HEK293T (cell line): ENCODE measurements around the gene TLE2.

Experiments
- CTCF ChIA-PET: fragments of 350-600 bp; formaldehyde crosslinking; extraction: SDS; loops from one replicate; lab custom pipeline; 2021; ENCODE audit warnings: antibody characterized with exemption, inconsistent platforms; lab: Yijun Ruan, JAX
- POLR2A ChIA-PET: fragments of 350-600 bp; formaldehyde crosslinking; extraction: SDS; loops from one replicate; lab custom pipeline; 2020; ENCODE audit warnings: antibody characterized with exemption, inconsistent platforms; lab: Yijun Ruan, JAX
- DNase-seq: peaks from one replicate; pipeline ENCODE4 v3.0.0; 2012; ENCODE audit warnings: mixed read lengths; ENCODE audit errors: extremely low spot score
- ARNT ChIP-seq: fragments of 450-650 bp; IDR thresholded peaks from 2 replicates; pipeline ENCODE4 v1.6.1; 2017; ENCODE audit warnings: mild to moderate bottlenecking
- BHLHE40 ChIP-seq: fragments of 450-650 bp; IDR thresholded peaks from 2 replicates; pipeline ENCODE4 v1.6.1; 2016; ENCODE audit warnings: mild to moderate bottlenecking, moderate library complexity, borderline replicate concordance
- CTBP1 ChIP-seq: fragments of 450-650 bp; IDR thresholded peaks from 2 replicates; pipeline ENCODE4 v1.6.1; 2016; ENCODE audit warnings: borderline replicate concordance
- ELF4 ChIP-seq: fragments of 450-650 bp; IDR thresholded peaks from 2 replicates; pipeline ENCODE4 v1.6.1; 2017; ENCODE audit warnings: antibody characterized with exemption
- FOXA1 ChIP-seq: fragments of 450-650 bp; IDR thresholded peaks from 2 replicates; pipeline ENCODE4 v1.6.1; 2016; ENCODE audit warnings: mild to moderate bottlenecking
- FOXK2 ChIP-seq: fragments of 450-650 bp; IDR thresholded peaks from 2 replicates; pipeline ENCODE4 v1.6.1; 2016; ENCODE audit warnings: mild to moderate bottlenecking
- FOXM1 ChIP-seq: fragments of 450-650 bp; IDR thresholded peaks from 2 replicates; pipeline ENCODE4 v1.6.1; 2017; ENCODE audit warnings: mild to moderate bottlenecking, borderline replicate concordance
- HDGF ChIP-seq: fragments of 450-650 bp; IDR thresholded peaks from 2 replicates; pipeline ENCODE4 v1.6.1; 2017; ENCODE audit warnings: antibody characterized with exemption, borderline replicate concordance
- L3MBTL2 ChIP-seq: fragments of 450-650 bp; conservative IDR thresholded peaks from 2 replicates; pipeline ENCODE4 v1.6.1; 2016; ENCODE audit warnings: mild to moderate bottlenecking
- LEF1 ChIP-seq: fragments of 450-650 bp; IDR thresholded peaks from 2 replicates; pipeline ENCODE4 v1.6.1; 2017; ENCODE audit warnings: mild to moderate bottlenecking, borderline replicate concordance
- NFRKB ChIP-seq: fragments of 450-650 bp; IDR thresholded peaks from 2 replicates; pipeline ENCODE4 v1.6.1; 2016; ENCODE audit warnings: mild to moderate bottlenecking, moderate library complexity
- PKNOX1 ChIP-seq: fragments of 450-650 bp; IDR thresholded peaks from 2 replicates; pipeline ENCODE4 v1.6.1; 2016
- SP1 ChIP-seq: fragments of 450-650 bp; IDR thresholded peaks from 2 replicates; pipeline ENCODE4 v1.6.1; 2017
- SUZ12 ChIP-seq: fragments of 450-650 bp; IDR thresholded peaks from 2 replicates; pipeline ENCODE4 v1.6.1; 2016; ENCODE audit warnings: mild to moderate bottlenecking
- TARDBP ChIP-seq: fragments of 450-650 bp; IDR thresholded peaks from 2 replicates; pipeline ENCODE4 v1.6.1; 2016
- ZNF384 ChIP-seq: fragments of 450-650 bp; IDR thresholded peaks from 2 replicates; pipeline ENCODE4 v1.6.1; 2016

Gene TLE2

GRCh38 chr19:3005345-3005744 lies 23.7 kb downstream of the TLE2 start:
- ChIA-PET CTCF (no interaction called here), POLR2A (interaction anchor here (1.3 kb wide), 1 partner anchor 30 kb away, joined by 4 read pairs; no protein-coding TSS in a partner anchor)
- TF ChIP-seq PKNOX1 (no peak), ZNF384 (no peak), L3MBTL2 (no peak), TARDBP (no peak), FOXA1 (no peak), LEF1 (no peak), HDGF (no peak), ELF4 (no peak), BHLHE40 (no peak), SP1 (no peak), FOXM1 (no peak), FOXK2 (no peak), SUZ12 (no peak), NFRKB (no peak), ARNT (no peak), CTBP1 (no peak)
- no peak for DNase-seq

- ChIA-PET CTCF (no interaction called here), POLR2A (interaction anchor here (1.2 kb wide), 1 partner anchor 54 kb away, joined by 3 read pairs; no protein-coding TSS in a partner anchor)
- no peak for TF ChIP-seq TARDBP
- TF ChIP-seq HDGF = no peak
- TF ChIP-seq ARNT = no peak
- TF ChIP-seq L3MBTL2 = no peak
- TF ChIP-seq FOXA1 = no peak
- no peak for TF ChIP-seq LEF1
- TF ChIP-seq SP1 = no peak
- TF ChIP-seq FOXM1 = no peak
- TF ChIP-seq CTBP1 = no peak
- no peak for TF ChIP-seq ZNF384
- no peak for DNase-seq
Observed at GRCh38 chr19:3004522-3004921, 24.6 kb downstream of the TLE2 start.

- TF ChIP-seq LEF1 = no peak
- TF ChIP-seq HDGF = no peak
- no peak for TF ChIP-seq CTBP1
- TF ChIP-seq SUZ12 = no peak
- TF ChIP-seq PKNOX1 = no peak
- TF ChIP-seq TARDBP = no peak
- no peak for TF ChIP-seq L3MBTL2
- no peak for TF ChIP-seq ZNF384
- no peak for TF ChIP-seq FOXM1
- POLR2A ChIA-PET = no interaction called here
- DNase-seq = no peak
- CTCF ChIA-PET = no interaction called here
Observed at GRCh38 chr19:3003046-3003445, 26.0 kb downstream of the TLE2 start.

- CTCF ChIA-PET = no interaction called here
- TF ChIP-seq FOXA1 = no peak
- no peak for TF ChIP-seq SP1
- TF ChIP-seq PKNOX1 = no peak
- TF ChIP-seq ZNF384 = no peak
- no peak for TF ChIP-seq L3MBTL2
- no peak for TF ChIP-seq TARDBP
- TF ChIP-seq BHLHE40 = no peak
- TF ChIP-seq ELF4 = no peak
- TF ChIP-seq CTBP1 = no peak
- TF ChIP-seq FOXM1 = no peak
- POLR2A ChIA-PET = no interaction called here
- no peak for DNase-seq
Observed at GRCh38 chr19:3001235-3001800, 27.8 kb downstream of the TLE2 start.

GRCh38 chr19:2998642-2999041 lies 30.4 kb downstream of the TLE2 start:
- TF ChIP-seq L3MBTL2 (no peak), FOXM1 (no peak), SUZ12 (no peak), TARDBP (no peak), HDGF (no peak), SP1 (no peak), FOXK2 (no peak), CTBP1 (no peak), FOXA1 (no peak), ARNT (no peak), LEF1 (no peak), PKNOX1 (no peak), BHLHE40 (no peak)
- CTCF ChIA-PET = no interaction called here
- POLR2A ChIA-PET = no interaction called here
- DNase-seq = no peak

GRCh38 chr19:2997720-2998119 lies 31.4 kb downstream of the TLE2 start:
- no peak for DNase-seq
- ChIA-PET CTCF (no interaction called here), POLR2A (no interaction called here)
- TF ChIP-seq TARDBP (no peak), ZNF384 (no peak), NFRKB (no peak), FOXM1 (no peak)
